GM18858 (cell line): ENCODE measurements around the gene ZNF592.

Experiments
- ATAC-seq: cut with Tn5 transposase; IDR thresholded peaks from one replicate; pipeline ENCODE4 v1.9.1; 2021; ENCODE audit not compliant: unreplicated experiment

Gene ZNF592

DNA sequence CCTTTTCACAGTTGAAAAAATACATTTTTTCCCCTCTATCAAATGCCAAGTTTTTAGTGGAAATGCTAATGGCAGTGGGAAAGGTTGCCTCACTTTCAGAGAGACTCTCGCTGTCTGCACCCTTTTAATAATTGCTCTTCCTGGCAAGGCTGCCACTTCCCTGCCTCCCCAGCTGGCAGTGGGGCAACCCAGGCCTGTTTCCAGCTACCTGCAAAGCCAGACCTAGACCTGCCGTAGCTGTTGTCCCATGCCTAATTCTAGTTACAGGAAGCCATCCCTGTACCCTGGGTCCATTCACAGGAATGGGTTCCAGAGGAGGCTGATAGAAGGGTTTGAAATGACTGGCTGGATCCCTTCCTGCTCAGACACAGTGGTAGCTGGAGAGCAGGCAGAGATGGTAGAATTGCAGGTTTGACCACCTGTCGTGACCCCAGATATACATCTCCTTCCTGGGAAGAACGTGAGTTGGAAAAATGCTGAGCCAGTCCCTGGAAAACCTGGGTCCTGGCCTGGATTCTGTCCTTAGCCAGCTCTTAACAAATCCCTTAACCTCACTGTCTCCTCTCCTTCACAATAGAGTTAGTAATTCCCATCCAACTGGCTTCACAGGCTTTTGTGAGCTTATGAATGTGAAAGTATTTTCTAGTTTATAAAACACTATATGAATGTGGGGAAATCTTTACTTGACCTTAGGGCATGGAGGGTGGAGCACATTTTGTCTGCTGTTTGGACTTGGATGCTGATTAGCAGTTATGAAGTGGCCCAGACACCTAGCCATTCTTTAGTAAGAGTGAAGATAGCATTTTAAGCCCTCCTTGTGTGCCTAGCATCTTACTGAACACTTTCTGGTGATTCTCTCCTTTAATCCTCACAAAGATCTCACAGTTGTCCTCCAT is 55.9 kb downstream of the ZNF592 start:
- ATAC-seq: no peak

DNA sequence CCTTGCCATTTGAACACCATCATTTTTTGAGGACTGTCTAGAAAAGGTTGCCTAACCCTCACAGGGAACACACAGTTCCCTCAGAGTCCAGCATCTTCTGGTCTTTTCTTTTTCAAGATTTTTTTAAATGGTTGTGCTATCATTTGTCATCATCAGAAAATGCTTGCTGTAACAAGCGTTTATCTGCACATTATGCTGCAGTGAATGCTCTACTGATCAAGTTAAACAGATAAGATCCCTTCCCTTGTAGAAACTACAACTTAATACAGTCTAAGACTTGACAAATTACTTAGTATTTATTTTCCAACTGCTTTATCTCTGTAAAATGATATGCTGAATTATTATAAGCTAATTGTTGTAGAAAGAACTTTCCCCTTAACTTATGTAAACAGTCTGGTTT is 56.8 kb downstream of the ZNF592 start:
- no peak for ATAC-seq

DNA sequence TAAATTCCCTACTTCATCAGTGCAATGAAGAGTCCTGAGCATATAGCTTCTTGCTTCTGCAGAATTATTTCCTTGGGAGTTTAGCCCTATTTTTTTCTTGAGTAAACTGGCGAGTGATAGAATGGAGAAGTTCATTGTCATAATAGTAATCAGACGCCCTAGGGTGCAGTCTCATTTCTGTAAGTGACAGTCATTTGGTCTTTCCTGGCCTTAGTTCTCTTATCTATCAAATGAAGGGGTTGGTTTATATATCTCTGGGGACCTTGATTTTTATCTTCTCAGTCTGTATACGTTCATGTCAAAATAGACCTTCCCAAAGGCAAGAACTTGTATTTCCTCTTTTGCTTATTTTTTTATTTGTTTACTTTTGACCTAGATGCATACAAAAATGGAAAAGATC is 58.8 kb downstream of the ZNF592 start:
- ATAC-seq: no peak

DNA sequence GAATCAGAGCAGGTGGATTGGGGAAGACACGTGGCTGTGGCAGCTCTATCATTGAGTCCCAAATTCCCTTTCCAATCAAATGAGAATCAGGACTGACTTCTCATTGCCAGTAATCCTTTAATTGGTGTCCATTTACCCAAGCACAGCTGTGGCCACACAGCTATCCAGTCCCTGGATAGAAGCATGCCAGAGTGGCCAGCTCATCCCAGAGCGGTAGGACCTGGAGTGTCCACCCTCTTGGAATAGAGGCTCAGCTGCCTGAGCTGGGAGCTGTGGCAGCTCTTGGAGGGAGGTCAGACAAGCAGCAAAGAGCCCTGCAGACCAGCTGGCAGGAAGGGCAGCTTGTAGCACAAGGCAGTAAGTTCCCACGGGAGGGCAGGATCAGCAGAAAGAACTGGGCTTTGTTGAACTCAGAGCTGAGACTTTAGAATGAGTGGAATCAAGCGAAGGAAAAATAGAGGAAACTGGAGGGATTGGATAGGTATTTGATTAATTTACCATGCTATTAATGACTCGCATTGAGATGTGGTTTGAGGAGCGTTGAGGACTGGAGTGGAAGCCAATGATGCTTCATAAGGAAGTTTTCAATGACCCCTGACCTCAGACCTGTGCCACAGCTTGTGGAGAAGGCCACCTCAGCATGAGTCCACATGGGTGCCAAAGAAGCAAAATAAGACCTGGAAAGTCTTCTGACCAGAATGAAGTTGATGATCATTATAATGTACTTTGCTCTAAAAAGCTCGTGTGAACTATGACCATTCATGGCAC is 61.9 kb downstream of the ZNF592 start:
- ATAC-seq: no peak

- no peak for ATAC-seq
These were observed 62.8 kb downstream of the ZNF592 start for GRCh38 chr15:84811151-84811550.

GRCh38 chr15:84811828-84812227 is 63.4 kb downstream of the ZNF592 start:
- ATAC-seq: no peak

GRCh38 chr15:84812842-84813241 is 64.5 kb downstream of the ZNF592 start:
- no peak for ATAC-seq

GRCh38 chr15:84813435-84813834 is 65.0 kb downstream of the ZNF592 start:
- ATAC-seq: no peak

DNA sequence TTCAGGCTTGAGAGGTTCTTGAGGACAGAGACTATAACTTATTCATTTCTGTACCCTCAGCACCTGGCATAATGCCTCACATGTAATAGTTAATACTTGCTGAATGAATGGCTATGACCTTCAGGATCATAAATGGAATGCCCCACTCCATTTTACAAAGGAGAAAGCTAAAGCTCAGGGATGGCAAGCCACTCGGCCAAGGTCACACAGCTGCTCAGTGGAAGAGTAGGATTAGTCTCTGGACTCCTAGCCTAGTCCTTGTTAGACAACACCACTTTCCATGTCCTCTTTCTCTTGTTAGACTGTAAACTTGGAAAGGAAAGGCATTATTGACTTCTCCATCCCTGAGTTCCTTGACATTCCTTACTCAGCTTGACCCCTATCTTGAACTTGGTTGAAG is 65.5 kb downstream of the ZNF592 start:
- no peak for ATAC-seq

GRCh38 chr15:84814916-84815315 is 66.5 kb downstream of the ZNF592 start:
- ATAC-seq: no peak

DNA sequence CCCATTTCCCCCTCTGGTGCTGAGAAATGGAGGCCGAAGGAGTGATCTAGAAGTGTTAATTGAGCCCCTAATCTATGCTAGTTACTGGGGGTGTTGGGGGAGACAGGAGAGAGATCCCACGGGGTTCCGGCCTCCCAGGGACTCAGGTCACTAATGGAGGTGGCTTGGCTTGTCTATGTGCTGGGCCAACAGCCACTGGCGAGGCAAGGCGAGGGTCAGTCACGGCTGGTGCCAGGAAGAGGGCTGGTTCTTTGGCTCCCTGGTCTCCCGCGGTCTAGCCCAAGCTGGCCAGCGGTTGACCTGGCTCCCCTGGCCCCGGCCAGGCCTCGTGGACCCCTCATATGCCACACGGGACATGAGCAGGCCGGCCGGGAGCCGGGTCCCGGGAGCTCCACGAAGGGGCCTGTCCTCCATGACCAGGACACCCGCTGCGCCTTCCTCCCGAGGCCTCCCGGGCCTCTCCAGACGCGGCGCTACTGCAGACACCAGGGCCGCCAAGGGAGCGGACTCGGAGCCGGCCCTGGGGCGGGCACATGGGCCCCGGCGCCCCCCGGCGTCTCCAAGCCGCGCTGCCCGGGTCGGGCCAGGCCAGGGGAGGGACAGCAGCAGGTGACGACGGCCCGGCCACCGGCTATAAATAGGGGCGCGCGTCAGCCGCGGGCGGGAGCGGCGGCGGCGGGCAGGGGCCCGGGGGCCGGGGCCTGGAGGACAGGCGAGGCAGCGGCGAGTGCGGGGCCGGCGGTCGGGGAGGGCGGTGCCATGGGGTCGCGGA is 68.5 kb downstream of the ZNF592 start, which contains the start of gene ALPK3:
ALPK3 (plus strand) TSS at position 663 of the 772 bp plus-strand sequence; CDS start at position 760, 97 bp downstream.
- ATAC-seq: no peak

DNA sequence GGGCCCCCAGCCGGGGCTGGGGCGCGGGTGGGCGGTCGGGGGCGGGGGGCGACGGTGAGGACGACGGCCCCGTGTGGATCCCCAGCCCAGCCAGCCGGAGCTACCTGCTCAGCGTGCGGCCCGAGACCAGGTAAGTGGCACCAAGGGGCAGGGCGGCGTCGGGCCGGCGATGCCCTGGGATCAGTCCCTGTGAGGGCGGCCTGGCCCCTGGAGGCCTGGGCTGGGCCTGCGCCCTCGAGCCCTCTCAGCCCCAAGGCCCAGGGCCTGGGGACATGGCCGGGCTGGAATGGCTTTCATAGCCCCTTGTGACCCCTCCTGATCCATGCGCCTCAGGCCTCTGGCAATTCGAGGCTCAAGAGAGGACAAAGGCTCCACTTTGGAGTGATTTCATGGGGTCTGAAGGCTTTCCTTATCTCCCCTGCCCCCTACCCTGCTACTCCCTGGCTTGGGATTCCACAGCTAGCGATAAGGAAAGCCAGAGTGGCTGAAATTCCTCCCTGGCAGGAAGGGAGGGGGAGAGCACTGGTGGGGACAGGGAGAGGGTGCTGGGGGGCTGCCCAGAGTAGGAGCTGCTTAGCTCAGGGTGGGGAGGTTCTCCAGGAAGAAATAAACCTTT is 69.2 kb downstream of the ZNF592 start:
- no peak for ATAC-seq

DNA sequence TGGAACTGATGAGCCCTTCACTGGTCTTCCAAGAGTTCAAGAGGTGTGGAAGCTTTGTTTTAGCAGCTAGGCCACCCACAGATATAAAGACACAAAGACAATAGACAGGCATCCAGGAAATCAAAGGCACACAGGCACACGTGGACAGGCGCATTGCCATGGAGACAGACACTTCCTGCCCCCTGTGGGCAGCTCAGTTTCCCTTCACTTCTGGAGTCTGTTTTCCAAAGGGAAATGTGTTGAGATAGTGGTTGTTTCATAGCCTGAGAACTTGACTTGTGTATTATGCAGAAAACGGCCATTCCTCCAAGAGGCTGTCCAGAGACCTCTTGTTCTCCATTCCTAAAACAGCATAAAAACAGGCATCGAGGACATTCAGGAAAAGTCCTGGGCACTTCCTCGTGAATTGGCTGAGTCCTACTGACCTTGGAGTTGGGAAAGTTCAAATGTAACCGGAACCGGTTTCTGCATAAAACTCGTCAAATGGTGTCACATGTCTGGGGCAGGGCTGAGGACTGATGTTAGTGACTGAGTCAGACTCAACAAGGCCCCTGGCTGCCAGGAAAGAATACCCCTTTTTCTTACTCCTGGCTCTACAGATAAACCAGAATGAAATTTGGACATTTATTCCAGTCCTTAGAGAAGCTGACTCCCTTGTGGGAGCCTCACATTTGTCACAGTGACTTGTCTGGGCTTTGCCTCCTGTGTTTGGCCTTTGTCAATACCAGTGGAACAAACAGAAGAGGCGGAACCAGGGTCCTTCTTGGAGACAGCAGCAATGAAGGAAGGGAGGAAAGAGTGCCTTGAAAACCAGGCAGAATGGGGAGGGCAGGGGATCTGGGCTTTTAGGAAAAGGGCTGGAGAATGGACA is 70.1 kb downstream of the ZNF592 start:
- ATAC-seq: no peak

GRCh38 chr15:84819291-84819768 is 70.9 kb downstream of the ZNF592 start:
- no peak for ATAC-seq

GRCh38 chr15:84819791-84820190 is 71.4 kb downstream of the ZNF592 start:
- ATAC-seq: no peak

GRCh38 chr15:84821501-84822021 is 73.2 kb downstream of the ZNF592 start:
- no peak for ATAC-seq

DNA sequence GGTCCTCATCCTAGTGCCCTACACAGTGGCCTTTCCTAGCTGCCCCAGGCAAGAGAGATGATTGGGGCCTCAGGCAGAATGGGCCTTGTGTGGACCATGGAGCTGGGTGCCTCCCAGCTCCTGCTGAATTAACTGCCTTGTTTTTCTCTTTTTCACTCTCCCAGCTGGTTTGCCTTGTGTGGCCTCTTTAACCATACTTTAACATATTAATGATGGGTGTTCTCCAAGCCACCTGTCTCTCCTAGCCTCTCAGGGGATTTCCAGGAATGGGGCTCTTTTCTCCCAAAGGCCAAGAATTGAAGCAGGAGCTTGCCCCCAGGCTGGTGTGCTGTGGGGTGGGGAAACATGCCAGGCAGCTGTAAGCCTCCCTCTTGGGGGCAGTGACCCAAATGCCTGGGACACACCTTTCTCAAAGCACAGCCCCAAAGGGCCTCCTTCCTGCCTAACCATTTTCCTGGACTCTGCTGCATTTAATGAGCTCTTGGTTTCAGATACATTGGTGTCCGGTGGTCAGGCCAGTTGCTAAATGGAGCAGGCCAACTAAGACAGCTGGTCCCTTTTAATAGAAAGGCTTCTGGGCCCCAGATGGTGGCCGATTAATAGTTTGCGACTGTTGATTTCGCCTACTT is 74.4 kb downstream of the ZNF592 start:
- ATAC-seq: no peak

DNA sequence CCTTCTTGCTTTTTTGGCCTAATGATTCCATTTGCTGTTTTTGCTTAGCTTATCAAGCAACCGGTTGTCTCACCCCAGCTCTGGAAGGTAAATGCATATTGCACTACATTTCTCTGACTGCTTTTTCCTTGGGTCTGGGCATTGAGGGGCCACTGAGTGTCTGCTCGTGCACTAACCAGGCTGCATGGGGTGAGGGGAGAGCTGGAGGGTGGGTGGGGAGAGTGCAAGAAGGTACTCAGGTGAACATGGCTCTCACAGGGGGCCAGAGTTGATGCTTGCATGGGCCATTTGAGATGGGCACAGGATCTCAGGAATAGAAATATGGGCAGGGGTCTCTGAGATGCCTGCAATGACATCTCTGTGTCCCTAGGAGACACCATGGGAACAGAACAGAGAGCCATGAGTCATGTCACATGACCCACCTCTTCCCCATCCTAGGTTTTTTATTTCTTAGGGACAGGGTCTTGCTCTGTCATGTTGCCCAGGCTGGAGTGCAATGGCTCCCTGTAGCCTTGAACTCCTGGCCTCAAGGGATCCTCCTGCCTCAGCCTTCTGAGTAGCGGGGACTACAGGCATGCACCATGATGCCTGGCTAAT is 75.0 kb downstream of the ZNF592 start:
- no peak for ATAC-seq
